PC-9 (cell line): ENCODE results near the gene ENPP7. TPM values are rescaled to one million over a fixed set of nuclear protein-coding genes. Genes with fewer than 3 reads are reported as not detected.

Source experiments
- BruUV-seq: library from RNA; stranded (reverse); fragments of 400-500 nt; replicated peaks from 2 replicates; lab custom pipeline; 2021; lab: Mats Ljungman, UMichigan
- CTCF ChIA-PET: fragments of 300-600 bp; sonication (Branson Sonifier 250); formaldehyde crosslinking; loops from one replicate; lab custom pipeline; 2022; ENCODE audit warnings: antibody characterized with exemption; lab: Charles Lee
- POLR2A ChIA-PET: fragments of 300-600 bp; sonication (Branson Sonifier 250); formaldehyde crosslinking; loops from one replicate; lab custom pipeline; 2022; ENCODE audit warnings: antibody characterized with exemption; ENCODE audit not compliant: unreplicated experiment; lab: Charles Lee
- DNase-seq, 2 experiments: peaks; one replicate each; pipeline versions ENCODE4 v3.0.0 to v3.0.0-alpha.2; 2015 to 2022; ENCODE audit warnings: mixed read lengths in 1 of 2
- H2AFZ ChIP-seq: fragments of 200-600 bp; sonication (generic); 2 replicates; pipeline ENCODE4 v1.8.1; 2017; ENCODE audit warnings: antibody characterized with exemption
- H3F3A ChIP-seq: fragments of 200-600 bp; sonication (generic); 2 replicates; pipeline ENCODE4 v1.8.1; 2017; ENCODE audit warnings: antibody characterized with exemption, mild to moderate bottlenecking, low read depth; ENCODE audit not compliant: insufficient read depth
- H3K27ac ChIP-seq: fragments of 200-600 bp; sonication (generic); 2 replicates; pipeline ENCODE4 v1.6.1; 2016; ENCODE audit warnings: mixed run types
- H3K27me3 ChIP-seq: fragments of 200-600 bp; sonication (generic); 2 replicates; pipeline ENCODE4 v1.6.1; 2016; ENCODE audit warnings: low read depth, mixed run types; ENCODE audit not compliant: insufficient read depth
- H3K36me3 ChIP-seq: fragments of 200-600 bp; sonication (generic); 2 replicates; pipeline ENCODE4 v1.6.1; 2016; ENCODE audit warnings: low read depth, mixed run types
- H3K4me1 ChIP-seq: fragments of 200-600 bp; sonication (generic); replicated peaks from 2 replicates; pipeline ENCODE4 v1.6.1; 2016; ENCODE audit warnings: mixed run types; ENCODE audit not compliant: insufficient read depth
- H3K4me2 ChIP-seq: fragments of 200-600 bp; sonication (generic); 2 replicates; pipeline ENCODE4 v1.6.1; 2017; ENCODE audit warnings: mixed run types
- H3K4me3 ChIP-seq: fragments of 200-600 bp; sonication (generic); 2 replicates; pipeline ENCODE4 v1.6.1; 2016; ENCODE audit warnings: mixed run types
- H3K79me2 ChIP-seq: fragments of 200-600 bp; sonication (generic); 2 replicates; pipeline ENCODE4 v1.6.1; 2017; ENCODE audit warnings: low read depth, mixed run types
- H3K9me2 ChIP-seq: fragments of 200-600 bp; sonication (generic); 2 replicates; pipeline ENCODE4 v1.8.1; 2017; ENCODE audit warnings: mild to moderate bottlenecking; ENCODE audit not compliant: insufficient read depth
- H3K9me3 ChIP-seq: fragments of 200-600 bp; sonication (generic); 2 replicates; pipeline ENCODE4 v1.8.1; 2016; ENCODE audit warnings: low read depth; ENCODE audit not compliant: insufficient read depth
- H4K20me1 ChIP-seq: fragments of 200-600 bp; sonication (generic); 2 replicates; pipeline ENCODE4 v1.8.1; 2017; ENCODE audit not compliant: insufficient read depth
- CTCF ChIP-seq: fragments of 200-600 bp; sonication (generic); conservative IDR thresholded peaks from 2 replicates; pipeline ENCODE4 v1.6.1; 2017; ENCODE audit warnings: mixed run types, antibody characterized with exemption, mild to moderate bottlenecking, moderate library complexity
- EZH2 ChIP-seq: fragments of 200-600 bp; sonication (generic); IDR thresholded peaks from 2 replicates; pipeline ENCODE4 v1.8.0; 2017; ENCODE audit warnings: antibody characterized with exemption, low read depth
- intact Hi-C: fragments of 100-400 bp; cut with micrococcal nuclease; formaldehyde crosslinking; loops from one replicate; pipeline ENCODE4 v1.10.0; 2022; ENCODE audit not compliant: unreplicated experiment
- total RNA-seq: library from RNA; stranded (reverse); gene quantifications from 2 replicates; pipeline ENCODE4 v1.2.3, GENCODE V29; 2021

The ENPP7 gene
- total RNA-seq, 1 experiment from 2014 or later = not detected

GRCh38 chr17:79699386-79700036 is 31.2 kb upstream of the ENPP7 start:
- ChIA-PET POLR2A (no interaction called here), CTCF (no interaction called here)
- Histone ChIP-seq H3K36me3 (no peaks in the 10 kb centered on the region), H3F3A (no peaks in the 10 kb centered on the region), H4K20me1 (no peaks in the 10 kb centered on the region), H3K4me3 (no peak overlapping the region), H3K79me2 (no peaks in the 10 kb centered on the region), H3K27me3 (peaks cover 35% of the 10 kb centered on the region), H3K27ac (no peak overlapping the region), H2AFZ (no peak overlapping the region), H3K4me1 (no peaks in the 10 kb centered on the region), H3K9me3 (no peaks in the 10 kb centered on the region), H3K9me2 (no peaks in the 10 kb centered on the region), H3K4me2 (no peak overlapping the region)
- DNase-seq = no peak
- TF ChIP-seq EZH2 = no peak
- TF ChIP-seq CTCF = no peak
- BruUV-seq = no TSS peak
- intact Hi-C loops = no loop called here

GRCh38 chr17:79700592-79700991 is 30.2 kb upstream of the ENPP7 start:
- no peaks in the 10 kb centered on the region for H3F3A ChIP-seq

GRCh38 chr17:79702034-79702433 is 28.7 kb upstream of the ENPP7 start:
- Histone ChIP-seq H3K4me1 (no peaks in the 10 kb centered on the region), H3K9me2 (no peaks in the 10 kb centered on the region), H3K27me3 (peaks cover 15% of the 10 kb centered on the region), H3K36me3 (no peaks in the 10 kb centered on the region), H3K27ac (no peak overlapping the region), H3K4me3 (no peak overlapping the region), H3K9me3 (no peaks in the 10 kb centered on the region), H4K20me1 (no peaks in the 10 kb centered on the region), H2AFZ (no peak overlapping the region), H3K79me2 (no peaks in the 10 kb centered on the region), H3F3A (no peaks in the 10 kb centered on the region), H3K4me2 (no peak overlapping the region)
- intact Hi-C loops = no loop called here
- ChIA-PET CTCF (no interaction called here), POLR2A (no interaction called here)
- TF ChIP-seq EZH2 = no peak
- no peak for TF ChIP-seq CTCF
- DNase-seq = no peak
- BruUV-seq = no TSS peak

More at GRCh38 chr17:79700592-79700991, 30.2 kb upstream of the ENPP7 start:
- H3K79me2 ChIP-seq = no peaks in the 10 kb centered on the region
- H3K4me1 ChIP-seq = no peaks in the 10 kb centered on the region
- no peaks in the 10 kb centered on the region for H3K9me2 ChIP-seq
- ChIA-PET POLR2A (no interaction called here), CTCF (no interaction called here)
- H3K9me3 ChIP-seq = no peaks in the 10 kb centered on the region
- no peak overlapping the region for H3K4me2 ChIP-seq
- no peak for TF ChIP-seq CTCF
- intact Hi-C loops = no loop called here
- H3K27me3 ChIP-seq = peaks cover 27% of the 10 kb centered on the region
- H2AFZ ChIP-seq = no peak overlapping the region
- BruUV-seq = no TSS peak
- no peak for DNase-seq
- no peaks in the 10 kb centered on the region for H3K36me3 ChIP-seq
- H3K27ac ChIP-seq = no peak overlapping the region
- no peak overlapping the region for H3K4me3 ChIP-seq
- H4K20me1 ChIP-seq = no peaks in the 10 kb centered on the region
